B cell (primary cell): ENCODE measurements around the gene HIGD2A. TPM values are rescaled to one million over a fixed set of nuclear protein-coding genes. Genes with fewer than 3 reads are reported as not detected.

Source experiments
- ATAC-seq: fragments of 200-7000 bp; cut with Tn5 transposase; one replicate; pipeline ENCODE4 v1.10.0; 2021; ENCODE audit warnings: low read depth, mild to moderate bottlenecking, moderate number of reproducible peaks, moderate library complexity
- CTCF ChIA-PET: fragments of 350-600 bp; sonication (Branson Sonifier 250); formaldehyde crosslinking; loops from one replicate; lab custom pipeline; 2021; ENCODE audit warnings: antibody characterized with exemption, inconsistent platforms; lab: Charles Lee
- POLR2A ChIA-PET: fragments of 350-600 bp; sonication (Branson Sonifier 250); formaldehyde crosslinking; loops from one replicate; lab custom pipeline; 2021; ENCODE audit warnings: antibody characterized with exemption; lab: Charles Lee
- DNase-seq: peaks from one replicate; pipeline ENCODE4 v3.0.0; 2013
- H2AFZ ChIP-seq: 2 replicates; pipeline ENCODE4 v1.6.1; 2012; ENCODE audit warnings: mild to moderate bottlenecking, low read depth, low read length; ENCODE audit not compliant: insufficient read depth, poor library complexity, severe bottlenecking
- H3K27ac ChIP-seq, 2 donors: 1 replicate in 1 of 2; 2 replicates in 1 of 2; pipeline ENCODE4 v1.5.1; 2012 to 2013; ENCODE audit warnings: low read length in 2 of 2, mild to moderate bottlenecking in 2 of 2, moderate library complexity in 1 of 2
- H3K27me3 ChIP-seq, 4 experiments: fragments of 200-600 bp in 1 of 4; sonication (generic) in 1 of 4; replicated peaks in 1 of 4; 1 replicate in 2 of 4; 2 replicates in 2 of 4; pipeline versions ENCODE4 v1.6.1 to v1.7.0; 2013 to 2016; ENCODE audit warnings: low read length in 3 of 4, mild to moderate bottlenecking in 2 of 4, mixed read lengths in 1 of 4, moderate library complexity in 1 of 4; ENCODE audit not compliant: insufficient read depth in 4 of 4, control insufficient read depth in 3 of 4; ENCODE audit errors: control extremely low read depth in 1 of 4
- H3K36me3 ChIP-seq, 2 experiments: replicated peaks in 1 of 2; 1 replicate in 1 of 2; 2 replicates in 1 of 2; pipeline versions ENCODE4 v1.6.1 to v1.7.1; 2013; ENCODE audit warnings: low read length in 1 of 2; ENCODE audit not compliant: insufficient read depth in 2 of 2, control insufficient read depth in 1 of 2; ENCODE audit errors: control extremely low read depth in 1 of 2, extremely low read depth in 1 of 2
- H3K4me1 ChIP-seq, 2 donors: fragments of 200-600 bp in 1 of 2; sonication (generic) in 1 of 2; 1 replicate in 1 of 2; 2 replicates in 1 of 2; pipeline versions ENCODE4 v1.5.1 to v1.6.1; 2013 to 2017; ENCODE audit warnings: low read length in 2 of 2; ENCODE audit not compliant: control insufficient read depth in 2 of 2, insufficient read depth in 2 of 2
- H3K4me2 ChIP-seq: replicated peaks from 2 replicates; pipeline ENCODE3; 2012; ENCODE audit warnings: mild to moderate bottlenecking, low read depth, low read length; ENCODE audit not compliant: poor library complexity, severe bottlenecking
- H3K4me3 ChIP-seq, 5 experiments: fragments of 200-600 bp in 1 of 5; sonication (generic) in 1 of 5; 1 replicate in 3 of 5; 2 replicates in 2 of 5; pipeline versions ENCODE4 v1.5.1 to v1.7.0; 2011 to 2016; ENCODE audit warnings: low read length in 4 of 5, mild to moderate bottlenecking in 4 of 5, low read depth in 2 of 5, control low read depth in 1 of 5, moderate library complexity in 1 of 5; ENCODE audit not compliant: insufficient read depth in 1 of 5; ENCODE audit errors: control extremely low read depth in 1 of 5, extremely low read depth in 1 of 5
- H3K79me2 ChIP-seq: fragments of 200-600 bp; sonication (generic); one replicate; pipeline ENCODE4 v1.6.0; 2016; ENCODE audit warnings: low read length; ENCODE audit not compliant: control insufficient read depth, insufficient read depth
- H3K9ac ChIP-seq: fragments of 200-600 bp; sonication (generic); 2 replicates; pipeline ENCODE4 v1.6.1; 2017; ENCODE audit warnings: mild to moderate bottlenecking, low read length, moderate library complexity
- H3K9me3 ChIP-seq, 3 donors: one replicate each; pipeline versions ENCODE4 v1.6.1 to v1.7.1; 2013; ENCODE audit warnings: low read length in 2 of 3; ENCODE audit not compliant: control insufficient read depth in 2 of 3, insufficient read depth in 1 of 3; ENCODE audit errors: control extremely low read depth in 1 of 3
- H4K20me1 ChIP-seq: 2 replicates; pipeline ENCODE4 v1.6.0; 2012; ENCODE audit warnings: mild to moderate bottlenecking, low read length; ENCODE audit not compliant: insufficient read depth, control insufficient read depth, poor library complexity, severe bottlenecking
- H3K27ac Mint-ChIP-seq: one replicate; pipeline ENCODE4 v1.8.0; 2021; ENCODE audit warnings: mixed read lengths
- H3K27me3 Mint-ChIP-seq: one replicate; pipeline ENCODE4 v1.8.0; 2021; ENCODE audit warnings: mixed read lengths
- H3K4me1 Mint-ChIP-seq: one replicate; pipeline ENCODE4 v1.8.0; 2021; ENCODE audit warnings: mixed read lengths
- H3K4me3 Mint-ChIP-seq: one replicate; pipeline ENCODE4 v1.8.0; 2021; ENCODE audit warnings: mixed read lengths
- H3K9me3 Mint-ChIP-seq: one replicate; pipeline ENCODE4 v1.8.0; 2022; ENCODE audit warnings: mixed read lengths; ENCODE audit not compliant: insufficient read depth
- CTCF ChIP-seq: fragments of 200-600 bp; IDR thresholded peaks from one replicate; pipeline ENCODE4 v1.8.0; 2022; ENCODE audit warnings: antibody characterized with exemption, mild to moderate bottlenecking
- EZH2 ChIP-seq: IDR thresholded peaks from 2 replicates; pipeline ENCODE4 v1.6.1; 2012; ENCODE audit warnings: borderline replicate concordance, low read depth, mild to moderate bottlenecking, moderate library complexity, low read length; ENCODE audit not compliant: insufficient read depth, poor library complexity, severe bottlenecking
- WGBS: methylation state at CpG from one replicate; pipeline ENCODE4 v1.1.5; 2013; ENCODE audit warnings: missing lambda C conversion rate; ENCODE audit not compliant: insufficient coverage; 5-methylcytosine and 5-hydroxymethylcytosine counted together
- intact Hi-C: fragments of 100-400 bp; cut with micrococcal nuclease; formaldehyde crosslinking; loops from one replicate; pipeline ENCODE4 v1.10.0; 2022
- polyA plus RNA-seq: library from polyadenylated mRNA; depleted of rRNA; stranded (reverse); fragments of >200 nt; gene quantifications from 2 replicates; pipeline ENCODE4 v1.2.3, GENCODE V29; 2012
- total RNA-seq, 2 donors: library from RNA; stranded (reverse); fragments of 120-200 nt in 1 of 2; gene quantifications; 1 replicate in 1 of 2; 2 replicates in 1 of 2; pipeline versions ENCODE4 v1.2.3 to v1.2.4, GENCODE V29; 2013 to 2022

The HIGD2A gene
- total and polyA plus RNA-seq, 2 donors (not counting 1 experiment from before 2014, with no cell fraction given), result 80.1 to 212 TPM

- H3K9ac ChIP-seq, result peak overlapping the region; percentile 68
- Mint-ChIP-seq H3K4me3 (peak overlapping the region; percentile 82), H3K9me3 (no peaks in the 10 kb centered on the region), H3K27me3 (no peaks in the 10 kb centered on the region), H3K27ac (peak overlapping the region; percentile 66), H3K4me1 (peaks cover 25% of the 10 kb centered on the region)
- H3K27ac ChIP-seq, result no peak overlapping the region
- TF ChIP-seq CTCF, result no peak
- no peak for TF ChIP-seq EZH2
- CTCF ChIA-PET, result interaction anchor here (1.2 kb wide), 1 partner anchor 23 kb away, joined by 3 read pairs; no protein-coding TSS in a partner anchor
- H3K9me3 ChIP-seq, result no peaks in the 10 kb centered on the region
- H3K27me3 ChIP-seq, result no peaks in the 10 kb centered on the region
- peaks cover 0 to 15% of the 10 kb centered on the region in 2 experiments for H3K36me3 ChIP-seq
- ATAC-seq (no peak), DNase-seq (no peak)
- intact Hi-C loops, result no loop called here
- WGBS, result 88% methylated on average over 36 of the region's 38 CpGs
- peak overlapping the region; percentile 89 for H3K4me2 ChIP-seq
- H3K4me1 ChIP-seq, result peaks cover 17 to 23% of the 10 kb centered on the region in 2 donors
- peak overlapping the region in 3 of 5 experiments; percentile 66 to 73 (median 71) for H3K4me3 ChIP-seq
- H3K79me2 ChIP-seq, result peaks cover under 1% of the 10 kb centered on the region
- no peaks in the 10 kb centered on the region for H4K20me1 ChIP-seq
- POLR2A ChIA-PET, result interaction anchor here (0.5 kb wide), 1 partner anchor 23 kb away, joined by 5 read pairs; no protein-coding TSS in a partner anchor
- H2AFZ ChIP-seq, result peak overlapping the region; percentile 88
These were observed 22.2 kb upstream of the HIGD2A start for GRCh38 chr5:176366232-176366894.

GRCh38 chr5:176368726-176369125 is 19.8 kb upstream of the HIGD2A start:
- no peak for DNase-seq
- intact Hi-C loops, result no loop called here

More at GRCh38 chr5:176368726-176369125, 19.8 kb upstream of the HIGD2A start:
- ChIA-PET CTCF (no interaction called here), POLR2A (no interaction called here)
- Histone ChIP-seq H3K27ac (no peak overlapping the region), H2AFZ (no peak overlapping the region), H3K36me3 (peaks cover 0 to 15% of the 10 kb centered on the region in 2 experiments), H3K4me3 (no peak overlapping the region), H3K4me1 (peaks cover 16 to 20% of the 10 kb centered on the region in 2 donors), H3K27me3 (no peaks in the 10 kb centered on the region), H3K9ac (no peak overlapping the region), H3K79me2 (no peaks in the 10 kb centered on the region), H3K4me2 (no peak overlapping the region), H4K20me1 (no peaks in the 10 kb centered on the region), H3K9me3 (peaks cover 0 to 3% (median 0%) of the 10 kb centered on the region in 3 donors)
- peaks cover 19% of the 10 kb centered on the region for H3K4me1 Mint-ChIP-seq
- no peak overlapping the region for H3K4me3 Mint-ChIP-seq
- TF ChIP-seq EZH2 (no peak), CTCF (no peak)
- 97% methylated on average over 12 of the region's 13 CpGs for WGBS
- no peaks in the 10 kb centered on the region for H3K27me3 Mint-ChIP-seq
- H3K27ac Mint-ChIP-seq, result no peak overlapping the region
- no peaks in the 10 kb centered on the region for H3K9me3 Mint-ChIP-seq
- ATAC-seq, result no peak
